Choroid plexus epithelial cell (primary cell): Measurements from ENCODE around the gene CAPN15.
"Not testable (repeated sequence)": the region's sequence is repeated elsewhere in the genome, so short reads cannot be mapped to it uniquely, and the experiment has no call there.

Source experiments
- DNase-seq: peaks from one replicate; pipeline ENCODE4 v3.0.0-alpha.2; 2010; ENCODE audit warnings: low read depth
- H3K4me3 ChIP-seq: 2 replicates; pipeline ENCODE4 v1.5.1; 2011; ENCODE audit warnings: low read depth, mild to moderate bottlenecking, control low read depth, low read length, moderate library complexity
- CTCF ChIP-seq: conservative IDR thresholded peaks from 2 replicates; pipeline ENCODE4 v1.5.1; 2011; ENCODE audit warnings: low read depth, mild to moderate bottlenecking, control low read depth, inconsistent platforms, low read length, moderate library complexity

The CAPN15 gene

GRCh38 chr16:527015-527903 is at the start of gene CAPN15:
TSS of gene CAPN15 (plus strand) at chr16:527712. CDS start at chr16:546839, 19,127 bp downstream.
- DNase-seq: peak; percentile 86
- peak within 1 kb of the TSS; percentile 85 for H3K4me3 ChIP-seq
- no peak for TF ChIP-seq CTCF

GRCh38 chr16:478287-478686 is 49.2 kb upstream of the CAPN15 start:
- not testable (repeated sequence) for H3K4me3 ChIP-seq
- peak; percentile 13 for DNase-seq

GRCh38 chr16:482468-483185 is 44.9 kb upstream of the CAPN15 start:
- no peak for TF ChIP-seq CTCF
- no peak for DNase-seq
- H3K4me3 ChIP-seq: no peak overlapping the region

- no peak overlapping the region for H3K4me3 ChIP-seq
- peak; percentile 35 for DNase-seq
- TF ChIP-seq CTCF: no peak
Measured at GRCh38 chr16:483341-484075, 44.0 kb upstream of the CAPN15 start.

GRCh38 chr16:489606-490005 is 37.9 kb upstream of the CAPN15 start:
- H3K4me3 ChIP-seq: no peak overlapping the region
- TF ChIP-seq CTCF: no peak
- no peak for DNase-seq

GRCh38 chr16:490768-491167 is 36.7 kb upstream of the CAPN15 start:
- H3K4me3 ChIP-seq: no peak overlapping the region
- DNase-seq: no peak
- no peak for TF ChIP-seq CTCF
